Mesenchymal stem cell (in vitro differentiated cells and primary cell): ENCODE data around the gene CDH12.

Source experiments
- DNase-seq: peaks from one replicate; pipeline ENCODE4 v3.0.0-alpha.2; 2013
- H2AFZ ChIP-seq: one replicate; pipeline ENCODE4 v1.6.1; 2013; ENCODE audit warnings: low read depth, mild to moderate bottlenecking, control low read depth, inconsistent platforms, low read length, moderate library complexity
- H2AK5ac ChIP-seq: 2 replicates; pipeline ENCODE4 v1.6.1; 2013; ENCODE audit warnings: low read length, moderate library complexity, mild to moderate bottlenecking, inconsistent platforms; ENCODE audit not compliant: severe bottlenecking
- H2BK120ac ChIP-seq: one replicate; pipeline ENCODE4 v1.6.1; 2013; ENCODE audit warnings: low read depth, mild to moderate bottlenecking, inconsistent platforms, low read length, moderate library complexity
- H2BK12ac ChIP-seq, 2 experiments: one replicate each; pipeline ENCODE4 v1.6.1; 2013; ENCODE audit warnings: inconsistent platforms in 2 of 2, low read length in 2 of 2, mild to moderate bottlenecking in 2 of 2, moderate library complexity in 2 of 2, control low read depth in 1 of 2
- H2BK15ac ChIP-seq: one replicate; pipeline ENCODE4 v1.6.1; 2013; ENCODE audit warnings: mild to moderate bottlenecking, low read depth, inconsistent platforms; ENCODE audit not compliant: poor library complexity, severe bottlenecking
- H2BK5ac ChIP-seq: 2 replicates; pipeline ENCODE4 v1.6.1; 2013; ENCODE audit warnings: low read depth, mild to moderate bottlenecking, low read length, control low read depth, inconsistent platforms; ENCODE audit not compliant: poor library complexity, severe bottlenecking
- H3K14ac ChIP-seq, 2 experiments: one replicate each; pipeline ENCODE4 v1.6.1; 2013; ENCODE audit warnings: inconsistent platforms in 2 of 2, low read length in 2 of 2, control low read depth in 1 of 2, mild to moderate bottlenecking in 1 of 2, moderate library complexity in 1 of 2
- H3K18ac ChIP-seq, 2 experiments: one replicate each; pipeline ENCODE4 v1.6.1; 2013; ENCODE audit warnings: inconsistent platforms in 2 of 2, low read length in 2 of 2, control low read depth in 1 of 2, low read depth in 1 of 2, mild to moderate bottlenecking in 1 of 2
- H3K23ac ChIP-seq, 2 experiments: one replicate each; pipeline ENCODE4 v1.6.1; 2013; ENCODE audit warnings: inconsistent platforms in 2 of 2, low read length in 2 of 2, mild to moderate bottlenecking in 2 of 2, moderate library complexity in 2 of 2, control low read depth in 1 of 2
- H3K27ac ChIP-seq: 2 replicates; pipeline ENCODE4 v1.5.1; 2013; ENCODE audit warnings: mild to moderate bottlenecking, moderate library complexity, low read length, control low read depth, inconsistent platforms; ENCODE audit not compliant: poor library complexity, severe bottlenecking
- H3K27me3 ChIP-seq, 2 experiments: 2 replicates each; pipeline versions ENCODE4 v1.6.1 to v1.7.0; 2013; ENCODE audit warnings: low read length in 2 of 2, mild to moderate bottlenecking in 2 of 2, moderate library complexity in 2 of 2, control low read depth in 1 of 2, inconsistent platforms in 1 of 2; ENCODE audit not compliant: control insufficient read depth in 1 of 2, insufficient read depth in 1 of 2
- H3K36me3 ChIP-seq, 2 experiments: 2 replicates each; pipeline versions ENCODE4 v1.6.1 to v1.7.0; 2013; ENCODE audit warnings: low read length in 2 of 2, control low read depth in 1 of 2, inconsistent platforms in 1 of 2, low read depth in 1 of 2, mild to moderate bottlenecking in 1 of 2; ENCODE audit not compliant: insufficient read depth in 2 of 2, control insufficient read depth in 1 of 2
- H3K4ac ChIP-seq, 2 experiments: one replicate each; pipeline ENCODE4 v1.6.1; 2013; ENCODE audit warnings: inconsistent platforms in 2 of 2, low read length in 2 of 2, mild to moderate bottlenecking in 2 of 2, moderate library complexity in 2 of 2, control low read depth in 1 of 2, low read depth in 1 of 2
- H3K4me1 ChIP-seq: 2 replicates; pipeline ENCODE4 v1.6.1; 2013; ENCODE audit warnings: low read depth, low read length, control low read depth; ENCODE audit not compliant: control insufficient read depth, insufficient read depth
- H3K4me2 ChIP-seq: 2 replicates; pipeline ENCODE4 v1.6.1; 2013; ENCODE audit warnings: low read length, mild to moderate bottlenecking, inconsistent platforms; ENCODE audit not compliant: poor library complexity, severe bottlenecking
- H3K4me3 ChIP-seq, 2 experiments: 2 replicates each; pipeline versions ENCODE4 v1.5.1 to v1.7.0; 2013; ENCODE audit warnings: low read length in 2 of 2, mild to moderate bottlenecking in 2 of 2, control low read depth in 1 of 2, low read depth in 1 of 2; ENCODE audit not compliant: insufficient read depth in 1 of 2
- H3K79me1 ChIP-seq: replicated peaks from 2 replicates; pipeline ENCODE4 v1.6.1; 2013; ENCODE audit warnings: mild to moderate bottlenecking, control low read depth, low read length, inconsistent platforms; ENCODE audit not compliant: poor library complexity, severe bottlenecking
- H3K9ac ChIP-seq: 2 replicates; pipeline ENCODE4 v1.7.0; 2013; ENCODE audit warnings: mild to moderate bottlenecking, low read length, moderate library complexity
- H3K9me3 ChIP-seq: 2 replicates; pipeline ENCODE4 v1.7.0; 2013; ENCODE audit warnings: mild to moderate bottlenecking, low read length; ENCODE audit not compliant: control insufficient read depth
- H4K8ac ChIP-seq: one replicate; pipeline ENCODE4 v1.6.1; 2013; ENCODE audit warnings: inconsistent platforms, mild to moderate bottlenecking, low read length, moderate library complexity
- H4K91ac ChIP-seq: one replicate; pipeline ENCODE4 v1.6.1; 2013; ENCODE audit warnings: mild to moderate bottlenecking, low read length, inconsistent platforms
- WGBS: methylation state at CpG from one replicate; pipeline ENCODE4 v1.1.7; 2013; ENCODE audit warnings: mixed read lengths; 5-methylcytosine and 5-hydroxymethylcytosine counted together

The CDH12 gene

GRCh38 chr5:22736443-22737003, 116.6 kb downstream of the CDH12 start:
- Histone ChIP-seq H2BK5ac (no peak overlapping the region), H3K4me2 (no peak overlapping the region), H3K4ac (no peak overlapping the region), H3K79me1 (no peaks in the 10 kb centered on the region), H3K9me3 (no peaks in the 10 kb centered on the region), H4K8ac (no peak overlapping the region), H2BK15ac (no peak overlapping the region), H3K14ac (no peak overlapping the region), H3K27ac (no peak overlapping the region), H2AK5ac (no peak overlapping the region), H4K91ac (no peak overlapping the region), H3K27me3 (no peaks in the 10 kb centered on the region), H3K18ac (no peak overlapping the region), H3K23ac (no peak overlapping the region), H3K4me3 (no peak overlapping the region), H3K4me1 (no peaks in the 10 kb centered on the region), H2AFZ (no peak overlapping the region), H3K9ac (no peak overlapping the region), H3K36me3 (no peaks in the 10 kb centered on the region), H2BK12ac (no peak overlapping the region), H2BK120ac (no peak overlapping the region)
- no peak for DNase-seq
- no CpG with 5 or more reads among the region's 3 CpGs for WGBS

GRCh38 chr5:22734907-22735306, 118.2 kb downstream of the CDH12 start:
- Histone ChIP-seq H4K8ac (no peak overlapping the region), H2BK15ac (no peak overlapping the region), H3K9me3 (no peaks in the 10 kb centered on the region), H3K79me1 (no peaks in the 10 kb centered on the region), H4K91ac (no peak overlapping the region), H3K18ac (no peak overlapping the region), H3K9ac (no peak overlapping the region), H3K36me3 (no peaks in the 10 kb centered on the region), H3K4ac (no peak overlapping the region), H3K4me2 (no peak overlapping the region), H2BK12ac (no peak overlapping the region), H2AK5ac (no peak overlapping the region), H2BK5ac (no peak overlapping the region), H3K4me3 (no peak overlapping the region), H3K14ac (no peak overlapping the region), H3K4me1 (no peaks in the 10 kb centered on the region), H2AFZ (no peak overlapping the region), H3K27me3 (no peaks in the 10 kb centered on the region), H3K23ac (no peak overlapping the region), H2BK120ac (no peak overlapping the region), H3K27ac (no peak overlapping the region)
- WGBS: 100% methylated on average over 1 of the region's 2 CpGs
- no peak for DNase-seq

DNA sequence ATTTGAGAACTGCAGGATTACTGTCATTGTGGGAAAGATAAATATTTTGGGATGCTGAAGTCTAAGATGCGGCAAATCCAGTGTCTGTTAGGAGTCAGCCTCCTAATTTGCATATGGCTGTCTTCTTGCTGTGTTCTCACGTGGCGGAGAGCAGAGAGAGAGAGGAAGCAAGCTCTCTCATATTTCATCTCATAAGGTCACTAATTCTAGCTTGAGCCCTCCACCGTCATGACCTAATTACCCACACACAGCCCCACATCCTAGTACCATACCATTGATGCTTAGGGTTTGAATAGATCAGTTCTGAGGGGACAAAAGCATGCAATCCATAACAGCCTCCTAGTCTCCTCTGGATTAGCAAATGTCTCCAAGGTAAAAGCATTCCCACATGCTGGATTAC, 124.5 kb downstream of the CDH12 start:
- 78% methylated on average over 3 of the region's 4 CpGs for WGBS
- no peak overlapping the region for H3K14ac ChIP-seq
- H2BK15ac ChIP-seq: no peak overlapping the region
- peaks cover under 1% of the 10 kb centered on the region for H3K9me3 ChIP-seq
- H3K4me3 ChIP-seq: no peak overlapping the region
- DNase-seq: no peak
- H2AK5ac ChIP-seq: no peak overlapping the region
- no peaks in the 10 kb centered on the region for H3K79me1 ChIP-seq
- H3K27me3 ChIP-seq: no peaks in the 10 kb centered on the region
- no peak overlapping the region for H3K23ac ChIP-seq
- no peak overlapping the region for H4K91ac ChIP-seq
- H3K36me3 ChIP-seq: no peaks in the 10 kb centered on the region
- H3K4me2 ChIP-seq: no peak overlapping the region
- H4K8ac ChIP-seq: no peak overlapping the region
- H3K18ac ChIP-seq: no peak overlapping the region
- no peaks in the 10 kb centered on the region for H3K4me1 ChIP-seq
- no peak overlapping the region for H2BK120ac ChIP-seq
- no peak overlapping the region for H2BK5ac ChIP-seq
- H2BK12ac ChIP-seq: no peak overlapping the region
- no peak overlapping the region for H3K27ac ChIP-seq
- H3K4ac ChIP-seq: no peak overlapping the region
- no peak overlapping the region for H2AFZ ChIP-seq
- H3K9ac ChIP-seq: no peak overlapping the region

DNA sequence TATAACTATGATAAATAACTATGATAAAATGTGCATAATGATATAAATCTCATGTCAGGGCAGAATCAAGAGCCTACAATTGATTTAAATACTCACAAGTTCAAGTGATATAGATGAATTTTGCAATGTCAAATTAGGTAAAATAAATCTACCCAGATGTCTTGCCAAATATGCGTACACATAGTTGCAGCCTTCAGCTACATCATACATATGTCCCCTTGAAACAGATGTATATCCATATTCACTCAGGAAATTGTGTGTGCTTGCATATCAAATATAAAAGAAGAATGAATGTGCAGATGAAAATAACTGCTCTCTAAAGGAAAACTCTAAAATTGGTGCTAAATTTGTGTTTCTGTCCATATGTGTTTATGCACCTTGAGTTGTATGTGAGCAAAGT, 130.7 kb downstream of the CDH12 start:
- H2BK12ac ChIP-seq: no peak overlapping the region
- H3K9ac ChIP-seq: no peak overlapping the region
- H3K27me3 ChIP-seq: no peaks in the 10 kb centered on the region
- H2AK5ac ChIP-seq: no peak overlapping the region
- H4K8ac ChIP-seq: no peak overlapping the region
- no CpG with 5 or more reads among the region's 1 CpG for WGBS
- H4K91ac ChIP-seq: no peak overlapping the region
- H3K27ac ChIP-seq: no peak overlapping the region
- no peak overlapping the region for H3K18ac ChIP-seq
- no peaks in the 10 kb centered on the region for H3K36me3 ChIP-seq
- H3K9me3 ChIP-seq: peaks cover 36% of the 10 kb centered on the region
- H3K4me3 ChIP-seq: no peak overlapping the region
- no peak overlapping the region for H3K4me2 ChIP-seq
- no peak overlapping the region for H2BK15ac ChIP-seq
- H2BK5ac ChIP-seq: no peak overlapping the region
- H3K79me1 ChIP-seq: no peaks in the 10 kb centered on the region
- no peak overlapping the region for H2BK120ac ChIP-seq
- no peak overlapping the region for H3K14ac ChIP-seq
- H3K23ac ChIP-seq: no peak overlapping the region
- no peak for DNase-seq
- H3K4me1 ChIP-seq: no peaks in the 10 kb centered on the region
- no peak overlapping the region for H2AFZ ChIP-seq
- no peak overlapping the region for H3K4ac ChIP-seq
